ENCODE results near the gene CDH12. TPM values are rescaled to one million over a fixed set of nuclear protein-coding genes. Genes with fewer than 3 reads are reported as not detected.

Gene CDH12
- total RNA-seq, 1 experiment from 2014 or later = not detected

GRCh38 chr5:22465616-22466015, 387.5 kb downstream of the CDH12 start:
- no peak overlapping the region for H3K9ac ChIP-seq (ENCODE audit: extremely low read depth, insufficient read length, low read length)
- WGBS (ENCODE audit: extremely low coverage, insufficient read length, low lambda C conversion rate) = no CpG with 5 or more reads among the region's 1 CpG

More at GRCh38 chr5:22465616-22466015, 387.5 kb downstream of the CDH12 start:
- Histone ChIP-seq H3K4me1 (ENCODE audit: insufficient read depth, low read length) (no peaks in the 10 kb centered on the region), H2AK5ac (ENCODE audit: insufficient read length, low read length) (no peak overlapping the region), H3K56ac (ENCODE audit: insufficient read length, low read depth, low read length) (no peak overlapping the region), H2BK15ac (ENCODE audit: low read depth, low read length) (no peak overlapping the region), H2BK20ac (ENCODE audit: low read depth, low read length, poor library complexity, severe bottlenecking) (no peak overlapping the region), H2BK120ac (ENCODE audit: low read depth, low read length, poor library complexity, severe bottlenecking) (no peak overlapping the region), H3K4me2 (ENCODE audit: insufficient read depth, insufficient read length, low read length) (no peak overlapping the region), H2AFZ (ENCODE audit: low read length) (no peak overlapping the region), H3K9me3 (ENCODE audit: control insufficient read depth, low read depth, low read length) (no peaks in the 10 kb centered on the region), H3K23me2 (ENCODE audit: insufficient read length, low read depth, low read length, poor library complexity, severe bottlenecking) (no peaks in the 10 kb centered on the region), H3K14ac (ENCODE audit: insufficient read depth, low read length) (no peak overlapping the region), H3K79me2 (ENCODE audit: insufficient read depth, low read length) (no peaks in the 10 kb centered on the region), H4K20me1 (ENCODE audit: control insufficient read depth, insufficient read depth, insufficient read length) (no peaks in the 10 kb centered on the region), H4K5ac (ENCODE audit: insufficient read length, low read depth, low read length) (no peak overlapping the region), H3K79me1 (ENCODE audit: insufficient read depth, low read depth, low read length, poor library complexity, severe bottlenecking) (no peaks in the 10 kb centered on the region), H3K27ac (ENCODE audit: insufficient read length, low read depth, low read length) (no peak overlapping the region), H3K18ac (ENCODE audit: insufficient read length, low read depth, low read length) (no peak overlapping the region), H4K8ac (replicated peaks; ENCODE audit: insufficient read length, low read depth, low read length) (no peak overlapping the region), H4K91ac (ENCODE audit: insufficient read length, low read depth, low read length) (no peak overlapping the region), H3K4ac (ENCODE audit: low read depth, low read length) (no peak overlapping the region), H3K27me3 (ENCODE audit: insufficient read depth, low read length) (no peaks in the 10 kb centered on the region), H2BK12ac (ENCODE audit: insufficient read length, low read depth, low read length) (no peak overlapping the region), H3K23ac (ENCODE audit: insufficient read length, low read depth, low read length) (no peak overlapping the region), H2BK5ac (ENCODE audit: insufficient read length, low read length) (no peak overlapping the region), H3T11ph (ENCODE audit: low read length) (no peak overlapping the region)
- no peak overlapping the region for H3K4me3 Mint-ChIP-seq
- no peaks in the 10 kb centered on the region for H3K27me3 Mint-ChIP-seq (ENCODE audit: low read depth)
- DNase-seq = no peak
- H3K9me3 Mint-ChIP-seq = peaks cover 0 to 5% of the 10 kb centered on the region in 2 experiments; a peak in 2 of 5 replicates
- H3K4me1 Mint-ChIP-seq = no peaks in the 10 kb centered on the region
- H3K36me3 Mint-ChIP-seq (ENCODE audit: insufficient read depth in 1 of 3, low read depth in 3 of 3) = peaks cover 0 to 6% (median 0%) of the 10 kb centered on the region in 3 experiments; a peak in 2 of 7 replicates
- no peak overlapping the region for H3K27ac Mint-ChIP-seq
- no peak for TF ChIP-seq CTCF (conservative IDR thresholded peaks at IDR 0.05)
